HG03103 (cell line): ENCODE data around the gene CLSTN1.

Experiments used
- ATAC-seq: cut with Tn5 transposase; IDR thresholded peaks from one replicate; pipeline ENCODE4 v1.9.1; 2021; ENCODE audit warnings: low read depth; ENCODE audit not compliant: unreplicated experiment

CLSTN1 gene

DNA sequence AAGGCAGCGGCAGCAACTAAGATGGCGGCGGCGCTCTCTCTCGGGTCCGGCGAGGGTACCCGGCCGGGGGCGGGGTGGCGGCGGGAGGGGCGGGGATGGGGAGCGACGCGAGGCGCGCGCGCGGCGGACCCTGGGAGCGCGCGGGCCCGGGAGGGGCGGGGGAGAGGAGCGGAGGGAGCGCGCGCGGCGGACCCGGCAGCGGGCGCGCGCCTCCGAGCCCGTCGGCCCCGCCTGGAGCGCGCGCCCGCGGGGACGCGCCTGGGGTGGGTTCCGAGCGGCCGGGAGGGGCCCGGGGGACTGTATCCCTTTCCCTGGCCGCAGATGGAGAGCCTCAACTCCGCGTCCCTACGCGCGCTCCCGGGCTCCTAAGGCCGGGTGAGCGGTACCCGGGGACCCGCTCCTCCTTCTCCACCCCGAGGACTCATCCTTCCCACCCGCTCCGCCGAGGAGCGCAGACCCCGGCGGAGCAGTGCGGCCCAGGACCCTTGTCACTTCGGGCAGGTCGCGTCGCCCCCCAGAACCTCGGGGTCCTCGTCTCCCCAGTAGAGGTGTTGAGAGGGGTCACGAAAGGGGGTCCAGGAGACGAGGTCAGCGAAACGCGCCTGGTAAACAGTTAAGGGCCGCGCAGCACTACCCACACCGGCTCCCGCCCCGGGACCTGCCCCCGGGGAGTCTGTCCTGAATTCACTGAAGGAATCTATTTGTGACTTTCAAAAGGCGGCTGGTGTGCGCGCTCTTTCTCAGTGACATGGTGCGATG lies at the start of gene CLSTN1:
CLSTN1 (minus strand) TSS at position 23 of the 759 bp plus-strand sequence. CDS start 232 bp downstream, outside the sequence.
- ATAC-seq: peak; percentile 44

DNA sequence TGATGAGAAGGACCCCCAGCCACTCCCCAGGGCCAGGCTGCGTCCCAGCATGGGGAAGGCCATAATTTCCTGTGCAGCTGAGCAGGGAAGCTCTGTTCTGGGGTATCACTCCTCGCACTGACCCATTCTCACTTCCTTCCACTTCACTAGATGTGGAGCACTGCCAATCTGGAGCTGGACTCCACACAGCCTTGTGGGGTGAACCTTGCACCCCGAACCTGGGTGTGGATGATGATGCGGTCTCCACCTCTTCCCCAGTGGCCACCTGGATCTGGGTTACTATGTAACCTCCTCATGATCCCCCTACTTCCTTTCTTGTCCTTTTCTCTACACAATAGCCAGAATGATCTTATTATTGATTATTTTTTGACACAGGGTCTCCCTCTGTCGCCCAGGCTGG lies 49.6 kb upstream of the CLSTN1 start:
- no peak for ATAC-seq

GRCh38 chr1:9872430-9873165 lies 48.8 kb upstream of the CLSTN1 start:
- no peak for ATAC-seq

GRCh38 chr1:9871707-9872425 lies 48.1 kb upstream of the CLSTN1 start:
- no peak for ATAC-seq

DNA sequence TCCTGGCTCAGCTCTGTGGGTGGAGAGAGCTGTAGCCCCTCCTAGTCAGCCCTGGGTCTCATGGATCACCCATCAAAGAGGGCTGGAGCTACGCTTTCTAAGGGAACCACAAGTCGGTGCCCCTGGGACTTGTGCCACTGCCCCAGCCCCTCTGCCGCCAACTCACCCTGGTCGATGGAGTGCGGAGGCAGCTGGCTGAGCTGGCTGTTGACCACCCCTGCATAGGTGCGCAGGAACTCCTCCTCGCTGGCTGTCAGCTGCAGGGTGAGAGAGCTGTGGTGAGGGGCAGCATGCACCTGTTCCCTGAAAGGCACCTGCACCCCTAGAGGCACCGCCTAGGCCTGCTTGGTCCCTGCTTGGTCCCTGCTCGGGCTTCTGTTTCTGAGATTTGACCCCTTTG lies 47.3 kb upstream of the CLSTN1 start:
- no peak for ATAC-seq

DNA sequence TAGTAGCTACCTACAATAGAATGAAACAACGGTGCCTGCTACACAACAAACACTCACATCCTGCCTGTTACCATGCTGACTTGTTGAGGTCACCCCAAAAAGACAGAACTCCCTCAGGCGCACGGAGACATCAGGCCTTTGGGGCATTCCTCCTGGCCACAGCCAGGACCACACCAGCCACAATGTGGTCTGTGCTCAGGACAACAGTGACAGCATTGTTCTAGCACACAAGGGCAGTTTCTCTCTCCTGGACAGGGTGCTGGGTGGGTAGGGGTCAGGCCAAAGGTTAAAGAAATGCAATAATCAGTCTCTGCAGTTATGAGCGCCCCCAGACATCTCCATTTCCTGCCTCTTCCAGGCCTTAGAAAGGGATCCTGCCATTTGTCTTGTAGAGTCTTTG lies 46.8 kb upstream of the CLSTN1 start:
- no peak for ATAC-seq

GRCh38 chr1:9869831-9870251 lies 46.1 kb upstream of the CLSTN1 start:
- no peak for ATAC-seq

GRCh38 chr1:9868244-9868590 lies 44.5 kb upstream of the CLSTN1 start:
- ATAC-seq: no peak

DNA sequence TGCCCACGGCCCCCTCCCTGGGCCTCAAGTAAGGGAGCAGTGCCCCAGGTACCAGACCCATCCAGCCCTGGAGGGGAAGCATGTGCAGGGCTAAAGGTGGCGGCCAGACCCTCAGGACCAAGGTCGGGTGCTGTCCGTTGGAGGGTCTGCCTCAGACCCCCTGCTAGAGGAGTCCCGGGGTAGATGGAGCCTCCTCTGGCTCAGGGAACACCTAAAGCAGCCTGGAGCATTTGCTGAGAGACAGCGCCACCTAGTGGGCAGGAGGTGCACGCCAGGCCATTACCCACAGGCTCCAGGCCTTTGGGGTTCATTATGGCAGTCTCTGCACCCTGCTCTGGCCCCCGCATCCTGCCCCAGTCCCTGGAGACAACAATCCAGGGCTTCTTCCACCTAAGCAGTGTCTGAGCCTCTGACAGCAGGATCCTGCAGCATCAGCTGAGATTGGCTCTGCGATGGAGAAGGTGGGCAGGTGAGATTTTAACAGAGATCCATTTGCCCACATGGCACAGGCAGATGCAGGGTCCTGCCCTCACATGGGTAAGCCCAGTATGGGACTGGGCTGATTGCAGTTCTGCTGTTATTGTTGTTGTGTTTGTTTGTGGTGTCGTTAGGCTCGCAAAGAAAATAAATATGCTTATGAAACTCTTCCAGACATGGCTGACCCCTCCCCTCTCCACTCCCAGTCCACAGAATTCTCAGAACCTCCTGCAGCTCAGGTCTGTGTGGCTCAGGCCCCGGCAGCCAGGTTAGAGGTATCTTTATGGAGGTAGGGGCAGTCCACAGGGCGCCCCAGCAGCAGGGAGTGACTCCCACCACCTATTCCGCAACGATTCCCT lies 43.9 kb upstream of the CLSTN1 start:
- peak; percentile 51 for ATAC-seq

DNA sequence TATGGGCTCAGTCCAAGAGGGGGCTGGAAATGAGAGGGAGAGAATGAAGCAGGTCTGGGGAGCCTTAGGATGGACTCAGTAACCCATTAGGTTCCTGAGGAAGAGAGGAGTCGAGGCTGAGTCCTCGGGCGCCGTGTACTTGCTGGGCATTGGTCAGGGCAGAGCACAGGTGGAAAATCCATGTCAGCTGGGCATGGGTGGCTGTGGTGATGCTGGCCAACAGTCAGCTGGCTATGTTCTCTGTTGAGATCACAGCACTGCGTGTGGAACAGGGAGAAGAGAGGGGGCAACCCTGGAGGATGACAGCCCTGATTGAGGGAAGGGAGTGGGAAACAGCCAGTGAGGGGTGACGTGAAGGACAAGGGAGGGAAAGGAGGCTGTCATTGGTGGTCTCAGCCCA lies 43.1 kb upstream of the CLSTN1 start:
- ATAC-seq: no peak

GRCh38 chr1:9865724-9866123 lies 42.0 kb upstream of the CLSTN1 start:
- no peak for ATAC-seq

DNA sequence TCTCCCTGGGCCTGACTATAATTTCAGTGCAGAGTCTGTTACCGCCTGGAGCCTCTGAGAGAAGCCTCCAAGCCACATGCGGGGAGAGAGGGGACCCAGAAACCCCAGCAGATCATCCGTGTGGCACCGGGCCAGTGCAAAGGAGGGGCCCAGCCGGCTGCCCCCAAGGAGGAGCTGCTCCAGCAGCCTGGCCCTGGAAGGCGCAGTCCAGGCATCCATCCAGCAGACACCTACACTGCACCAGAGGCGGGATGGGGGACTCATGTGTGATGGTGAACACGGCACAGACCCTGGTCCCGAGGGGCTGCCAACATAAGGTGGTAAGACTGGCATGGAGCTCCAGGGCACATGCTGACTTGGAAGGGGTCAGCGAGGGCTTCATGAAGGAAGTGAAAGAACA lies 39.6 kb upstream of the CLSTN1 start:
- no peak for ATAC-seq

DNA sequence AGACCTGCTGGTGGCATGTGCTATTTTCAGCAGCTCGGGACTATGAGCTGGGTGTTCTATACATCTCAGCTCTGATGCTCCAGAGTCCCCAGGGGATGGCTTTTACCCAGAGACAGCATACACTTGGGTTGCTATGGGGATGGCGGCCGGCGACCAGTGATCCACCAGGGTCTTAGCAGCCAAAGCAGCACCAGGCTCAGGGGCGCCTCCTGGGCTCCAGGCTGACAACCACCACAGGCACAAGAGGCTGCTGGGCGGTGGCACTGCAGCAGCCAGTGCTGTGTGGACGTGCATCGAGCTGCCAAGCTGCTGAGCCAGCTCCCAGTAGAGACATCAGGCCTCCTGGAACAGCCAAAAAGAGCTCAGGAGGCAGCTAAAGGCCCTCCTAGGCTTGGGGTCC lies 37.6 kb upstream of the CLSTN1 start:
- ATAC-seq: no peak

- ATAC-seq: no peak
These were observed 37.1 kb upstream of the CLSTN1 start for GRCh38 chr1:9860887-9861286.

DNA sequence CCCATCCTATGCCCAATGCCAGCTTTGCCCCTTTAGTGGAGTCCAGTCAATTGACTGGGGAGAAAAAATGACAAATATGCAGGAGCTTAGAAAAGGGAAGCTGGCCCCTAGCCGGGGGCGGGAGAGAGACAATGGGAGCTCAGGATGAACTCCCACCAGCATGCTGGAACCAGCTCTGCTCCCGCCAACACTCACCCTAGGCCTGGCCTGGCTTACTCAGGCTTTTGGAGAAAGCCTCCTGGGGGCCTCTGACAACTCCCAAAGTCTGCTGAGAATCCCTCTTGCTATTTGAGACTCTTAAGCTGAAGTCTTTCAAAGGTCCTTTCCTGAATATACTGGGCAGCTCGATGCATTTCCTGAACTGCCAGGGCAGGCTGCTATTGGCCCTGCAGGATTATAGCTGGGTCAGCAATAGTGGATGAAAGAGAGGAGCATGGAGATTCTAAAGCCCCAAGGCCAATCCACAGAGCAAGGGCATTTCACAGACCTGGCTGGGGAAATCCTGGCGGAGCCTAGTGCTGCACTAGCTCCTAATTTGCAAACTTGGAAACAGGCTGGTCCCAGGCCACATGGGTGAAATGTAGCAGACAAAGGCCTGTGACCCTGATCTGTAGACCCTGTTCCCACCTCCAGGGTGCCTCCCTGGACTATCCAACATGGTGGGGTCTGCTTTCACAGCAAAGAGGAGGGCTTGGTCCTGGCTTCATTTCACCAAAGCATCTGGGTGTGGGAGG lies 35.7 kb upstream of the CLSTN1 start:
- ATAC-seq: no peak

DNA sequence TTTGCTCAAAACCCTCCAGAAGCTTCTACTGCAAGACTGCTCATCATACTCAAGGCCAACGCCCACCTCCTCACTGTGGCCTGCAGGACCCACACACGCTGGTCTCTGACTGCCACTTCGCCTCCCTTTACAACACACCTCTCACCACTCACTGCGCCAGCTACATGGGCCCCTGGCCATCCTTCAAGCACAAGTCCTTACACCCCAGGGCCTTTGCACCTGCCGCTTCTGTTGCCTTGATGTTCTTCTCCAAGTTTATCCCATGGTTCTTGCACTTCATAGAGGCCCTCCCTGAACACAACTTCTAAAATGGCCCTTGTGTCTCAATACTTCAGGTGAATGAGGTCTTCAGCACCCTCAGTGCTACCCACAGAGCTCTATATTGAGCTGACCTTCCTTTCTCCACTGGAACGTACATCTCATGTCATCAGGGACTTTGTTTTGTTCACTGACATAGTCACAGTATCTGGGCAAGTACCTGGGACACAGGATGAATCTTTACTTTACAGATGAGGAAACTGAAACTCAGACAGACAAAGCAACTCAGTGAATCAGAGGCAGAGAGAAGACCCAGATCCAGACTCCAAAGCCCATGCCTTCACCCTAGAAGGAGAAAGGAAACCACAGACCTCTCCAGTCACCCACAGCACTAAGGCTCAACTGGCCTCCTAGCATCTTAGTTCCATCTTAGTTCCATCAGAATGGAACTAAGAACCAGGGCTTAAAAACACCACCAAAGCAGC lies 34.7 kb upstream of the CLSTN1 start:
- ATAC-seq: no peak

DNA sequence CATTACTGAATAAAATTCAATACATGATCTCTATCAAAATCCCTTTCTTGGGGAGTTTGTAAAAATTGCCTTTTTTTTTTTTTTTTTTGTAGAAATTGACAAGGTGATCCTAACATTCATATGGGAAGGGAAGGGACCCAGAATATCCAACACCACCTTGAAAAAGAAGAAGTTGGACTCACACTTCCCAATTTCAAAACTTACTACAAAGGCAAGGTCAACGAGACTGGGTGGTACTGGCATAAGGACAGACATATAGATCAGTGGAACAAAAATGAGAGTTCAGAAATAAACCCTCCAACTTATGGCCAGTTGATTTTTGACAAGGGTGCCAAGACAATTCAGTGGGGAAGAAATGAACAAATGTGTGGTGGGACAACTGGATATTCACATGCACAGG lies 31.4 kb upstream of the CLSTN1 start:
- no peak for ATAC-seq

DNA sequence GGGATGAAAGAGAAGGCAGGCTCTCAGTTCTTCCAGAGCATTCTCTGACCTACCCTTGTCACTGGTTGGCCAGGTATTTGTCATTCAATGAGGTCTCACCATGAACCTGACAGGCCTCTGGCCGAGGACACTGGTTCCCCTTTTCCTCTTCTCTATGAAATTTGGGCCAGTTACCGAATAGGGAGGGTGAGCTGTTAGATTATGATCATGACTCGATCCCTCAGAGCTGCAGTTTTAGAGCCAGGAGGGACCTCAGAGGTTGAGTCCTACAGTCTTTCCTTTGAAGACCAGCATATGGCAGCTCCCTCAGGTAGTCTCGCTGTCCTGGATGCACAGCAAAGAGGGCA lies 29.5 kb upstream of the CLSTN1 start:
- no peak for ATAC-seq
